Measurements from ENCODE around the gene FBN2. TPM values are rescaled to one million over a fixed set of nuclear protein-coding genes. Genes with fewer than 3 reads are reported as not detected.

The FBN2 gene
- 11.8 to 18.5 TPM (median 17.3 TPM) in 5 replicates for total RNA-seq (2022; extraction: Qiagen RNA extraction; ENCODE audit: low read depth)

DNA sequence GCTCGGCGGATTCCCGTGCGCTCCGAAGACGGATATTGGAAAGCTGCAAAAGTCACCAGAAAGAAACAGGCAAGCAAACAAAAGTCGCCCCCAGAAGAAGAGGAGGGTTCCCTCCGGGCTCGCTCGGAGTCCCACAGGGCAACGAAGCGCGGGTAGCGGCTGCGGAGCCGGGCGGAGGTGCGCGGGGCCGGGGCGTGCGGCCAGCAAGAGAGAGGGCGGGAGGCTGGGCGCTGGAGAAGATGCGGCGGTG, at the start of gene FBN2:
FBN2 (minus strand) TSS at position 246 of the 250 bp plus-strand sequence. CDS start 642 bp downstream, outside the sequence.

Measured in A549 treated with RU486 at 1 μM for 4 hours (cell line).